Urothelium cell line (cell line): Measurements from ENCODE around the gene CISD1.

Source experiments
- DNase-seq: peaks from one replicate; pipeline ENCODE4 v3.0.0; 2011; ENCODE audit warnings: low spot score, mixed read lengths
- FAIRE-seq: peaks from 2 replicates; lab custom pipeline; 2011; peaks lifted over from hg19 to GRCh38; lab: Jason Lieb, UNC

Gene CISD1

DNA sequence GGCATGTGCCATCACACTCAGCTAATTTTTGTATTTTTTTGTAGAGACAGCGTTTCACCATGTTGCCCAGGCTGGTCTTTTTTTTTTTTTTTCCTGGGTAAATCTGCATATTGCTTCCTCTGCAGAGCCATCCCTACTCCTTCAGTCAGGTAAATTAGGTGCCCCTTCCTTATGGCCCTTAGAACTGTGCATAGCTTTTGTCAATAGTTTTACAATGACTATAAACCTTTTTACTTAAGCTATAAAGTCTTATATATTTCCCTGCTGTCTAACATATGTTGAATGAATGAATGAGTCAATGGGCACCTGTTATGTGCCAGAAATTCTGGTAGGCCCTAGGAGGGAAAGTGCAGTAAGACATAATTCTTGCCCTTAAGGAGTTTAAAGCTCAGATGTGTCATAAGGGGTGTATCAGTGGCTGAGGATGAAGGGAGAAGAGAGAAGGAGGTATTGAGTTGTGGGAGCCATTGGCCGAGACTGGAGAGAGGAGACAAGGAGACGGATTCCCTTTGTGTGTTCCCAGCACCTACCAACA is 35.2 kb downstream of the CISD1 start:
- FAIRE-seq, result no peak

DNA sequence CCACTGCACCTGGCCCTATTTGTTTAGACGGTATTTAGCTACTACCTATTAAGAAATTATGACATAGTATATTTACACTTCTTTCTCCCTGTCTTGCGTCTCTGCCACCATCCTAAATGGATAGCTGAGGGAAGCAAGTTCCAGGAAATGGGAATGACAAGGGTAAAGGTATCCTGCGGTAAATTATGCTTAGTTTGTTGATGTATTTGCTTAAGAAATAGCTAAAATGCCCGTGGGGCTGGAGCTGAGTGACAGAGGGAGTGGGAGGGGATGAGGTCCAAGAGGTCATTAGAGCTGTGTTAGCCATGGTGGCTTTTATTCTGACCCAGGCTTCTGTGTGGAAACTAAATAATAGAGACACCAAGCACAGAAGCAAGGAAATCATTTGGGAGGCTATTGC is 36.9 kb downstream of the CISD1 start:
- FAIRE-seq (no peak), DNase-seq (no peak)

More for the DNA sequence above, 35.2 kb downstream of the CISD1 start:
- no peak for DNase-seq

DNA sequence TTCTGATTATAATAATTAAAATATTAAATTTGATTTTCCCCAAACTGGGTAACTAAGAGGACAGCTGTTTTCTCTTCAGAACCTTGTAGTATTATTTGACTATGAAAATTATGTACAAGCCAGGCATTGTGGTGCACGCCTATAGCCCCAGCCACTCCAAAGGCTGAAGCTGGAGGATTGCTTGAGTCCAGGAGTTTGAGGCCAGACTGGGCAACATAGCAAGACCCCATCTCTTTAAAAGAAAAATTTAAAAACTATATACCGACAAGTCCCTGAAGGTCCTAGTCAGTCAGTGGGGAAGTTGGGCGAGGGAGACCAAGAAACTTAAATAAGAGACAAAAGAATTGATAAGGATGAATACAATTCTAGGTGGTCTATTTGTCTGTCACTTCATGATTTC is 38.7 kb downstream of the CISD1 start:
- DNase-seq (no peak), FAIRE-seq (no peak)

GRCh38 chr10:58311026-58311425 is 42.1 kb downstream of the CISD1 start:
- FAIRE-seq (no peak), DNase-seq (no peak)

DNA sequence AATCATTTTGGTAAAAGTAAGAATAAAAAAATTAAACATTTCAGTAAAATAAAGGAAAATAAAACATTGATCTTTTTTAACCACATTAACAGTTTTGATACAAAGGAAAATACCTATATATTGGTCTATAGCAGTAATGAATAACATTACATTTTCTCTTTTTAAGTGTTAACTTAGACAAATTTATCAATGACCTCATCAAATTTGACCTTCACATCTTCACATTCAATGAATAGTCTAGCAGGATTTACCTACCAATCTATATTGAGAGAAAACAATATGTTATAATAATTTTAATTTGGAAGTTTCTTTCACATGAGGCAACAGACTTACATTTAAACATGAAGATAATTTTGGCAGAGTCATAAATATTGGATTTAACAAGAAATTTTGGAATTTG is 47.9 kb downstream of the CISD1 start:
- FAIRE-seq (no peak), DNase-seq (no peak)

DNA sequence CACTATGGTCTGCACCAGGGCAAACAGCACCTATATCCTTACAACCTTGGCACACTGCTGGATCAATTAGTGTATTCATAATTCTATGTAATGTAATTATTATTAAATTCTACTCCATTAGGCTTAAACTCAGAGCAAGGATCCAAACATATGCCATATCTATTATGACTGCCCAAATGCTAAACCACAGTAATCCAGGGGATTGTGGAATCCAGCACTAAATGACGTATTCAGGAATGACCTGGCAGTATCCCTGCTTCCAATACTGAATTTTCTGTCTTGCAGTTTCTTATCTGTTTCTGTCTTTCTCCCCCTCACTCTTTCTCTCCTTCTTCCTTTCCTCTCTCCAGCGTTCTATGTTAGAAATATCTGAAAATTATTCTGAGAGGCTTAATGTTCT is 49.4 kb downstream of the CISD1 start:
- DNase-seq (no peak), FAIRE-seq (no peak)

DNA sequence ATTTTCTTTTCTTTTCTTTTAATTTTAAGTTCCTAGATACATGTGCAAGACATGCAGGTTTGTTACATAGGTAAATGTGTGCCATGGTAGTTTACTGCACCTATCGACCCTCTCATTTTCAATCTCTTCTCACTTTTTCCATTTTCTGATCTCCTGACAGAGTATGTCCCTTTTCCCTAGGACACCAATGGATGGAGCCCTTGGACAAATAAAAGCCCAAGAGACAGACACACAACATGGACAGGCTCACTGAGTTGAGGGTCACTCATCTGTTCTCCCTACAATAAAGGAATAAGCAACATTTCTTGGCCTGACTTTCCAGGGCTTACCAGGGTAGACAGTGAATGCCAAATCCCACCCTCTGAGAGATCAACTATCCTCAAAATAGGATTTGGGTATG is 50.6 kb downstream of the CISD1 start:
- FAIRE-seq (no peak), DNase-seq (no peak)

- FAIRE-seq (no peak), DNase-seq (no peak)
Observed at GRCh38 chr10:58320351-58321049, 51.5 kb downstream of the CISD1 start.

- DNase-seq (no peak), FAIRE-seq (no peak)
Observed at GRCh38 chr10:58322072-58322834, 53.3 kb downstream of the CISD1 start.

GRCh38 chr10:58322835-58323209 is 53.9 kb downstream of the CISD1 start:
- FAIRE-seq, result no peak
- DNase-seq, result no peak

DNA sequence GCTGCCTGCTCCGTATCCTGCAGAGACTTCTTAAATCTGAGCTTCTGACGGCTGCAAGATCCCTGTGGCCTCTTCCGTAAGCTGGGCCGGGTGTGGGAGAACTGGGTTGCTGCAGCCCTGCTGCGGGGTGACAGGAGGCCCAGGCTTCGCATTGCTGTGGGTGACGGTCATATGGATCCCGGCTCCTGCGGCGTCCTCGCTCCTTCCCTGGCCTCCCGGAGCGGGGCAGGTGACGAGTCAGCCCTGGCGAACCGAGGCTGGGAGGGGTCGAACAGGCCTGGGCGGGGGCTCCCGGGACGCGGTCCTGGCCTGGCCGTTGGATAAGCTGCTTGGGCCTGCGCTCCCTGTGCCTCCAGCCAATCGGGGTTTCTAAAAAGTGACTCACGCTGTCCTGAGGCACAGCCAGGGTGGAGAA is 58.0 kb downstream of the CISD1 start:
- DNase-seq, result no peak
- FAIRE-seq, result no peak

DNA sequence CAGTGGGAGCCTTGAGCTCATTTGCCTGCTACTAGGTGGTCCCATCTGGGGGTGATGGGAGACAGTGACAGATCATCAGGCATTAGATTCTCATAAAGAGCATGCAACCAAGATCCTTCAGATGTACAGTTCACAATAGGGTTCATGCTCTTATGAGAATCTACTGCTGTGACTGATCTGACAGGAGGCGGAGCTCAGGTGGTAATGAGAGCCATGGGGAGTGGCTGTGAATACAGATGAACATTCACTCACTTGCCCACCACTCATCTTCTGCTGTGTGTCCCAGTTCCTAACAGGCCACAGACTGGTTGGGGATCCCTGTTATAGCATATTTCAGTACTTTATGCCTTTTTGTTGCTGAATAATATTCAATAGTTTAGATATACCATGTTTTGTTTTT is 59.3 kb downstream of the CISD1 start:
- DNase-seq, result no peak
- no peak for FAIRE-seq

- no peak for FAIRE-seq
Observed at GRCh38 chr10:58330431-58330830, 61.5 kb downstream of the CISD1 start.

DNA sequence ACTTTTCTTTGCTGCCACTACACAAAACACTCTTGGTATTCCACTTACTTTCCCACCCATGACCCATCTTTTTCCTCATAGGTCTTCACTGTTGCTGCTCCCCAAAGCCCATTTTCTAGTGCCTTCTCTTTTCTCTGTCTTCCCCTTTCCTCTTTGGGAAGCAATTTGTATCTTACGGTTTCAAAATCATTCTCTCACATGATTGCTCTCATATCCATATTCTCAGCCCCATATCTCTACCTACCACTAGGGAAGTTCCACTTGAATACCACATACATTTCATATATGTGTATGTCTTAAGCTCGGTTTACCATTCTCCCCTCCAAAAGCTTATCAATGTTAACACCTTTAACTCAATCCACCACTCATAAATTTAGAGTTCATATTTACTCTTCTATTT is 62.7 kb downstream of the CISD1 start:
- FAIRE-seq (no peak), DNase-seq (no peak)

More at GRCh38 chr10:58330431-58330830, 61.5 kb downstream of the CISD1 start:
- DNase-seq, result no peak

DNA sequence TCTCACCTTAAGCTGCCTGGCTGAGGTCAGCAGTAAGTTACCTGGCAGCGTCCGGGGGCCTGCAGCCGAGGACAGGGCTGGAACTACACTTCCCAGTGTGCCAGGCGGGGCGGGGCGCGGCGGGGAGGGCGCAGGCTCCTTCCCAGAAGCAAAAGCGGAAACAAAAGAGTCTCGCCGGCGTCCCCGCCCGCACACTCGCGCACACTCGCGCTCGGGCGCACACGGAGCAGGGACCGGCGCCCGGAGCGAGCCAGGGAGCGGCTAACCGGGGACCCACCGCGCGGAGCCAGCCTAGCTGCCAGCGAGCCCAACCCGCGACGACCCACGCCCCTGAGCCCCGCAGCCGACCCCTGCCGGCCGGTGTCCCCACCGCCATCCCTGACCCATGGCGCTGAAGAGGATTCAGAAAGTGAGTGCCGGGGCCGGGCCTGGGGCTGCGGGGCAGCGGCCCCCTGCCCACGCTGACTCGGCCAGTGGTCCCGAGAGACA is 65.9 kb downstream of the CISD1 start, which contains the start of gene UBE2D1:
Gene UBE2D1, plus strand, starts transcription at position 190 of the 489 bp plus-strand sequence. Its CDS starts 196 bp downstream, at position 386.
- FAIRE-seq (peak; percentile 77), DNase-seq (peak; percentile 95)

GRCh38 chr10:58335306-58336005 is 66.5 kb downstream of the CISD1 start:
- FAIRE-seq (peak; percentile 88), DNase-seq (peak; percentile 36)

DNA sequence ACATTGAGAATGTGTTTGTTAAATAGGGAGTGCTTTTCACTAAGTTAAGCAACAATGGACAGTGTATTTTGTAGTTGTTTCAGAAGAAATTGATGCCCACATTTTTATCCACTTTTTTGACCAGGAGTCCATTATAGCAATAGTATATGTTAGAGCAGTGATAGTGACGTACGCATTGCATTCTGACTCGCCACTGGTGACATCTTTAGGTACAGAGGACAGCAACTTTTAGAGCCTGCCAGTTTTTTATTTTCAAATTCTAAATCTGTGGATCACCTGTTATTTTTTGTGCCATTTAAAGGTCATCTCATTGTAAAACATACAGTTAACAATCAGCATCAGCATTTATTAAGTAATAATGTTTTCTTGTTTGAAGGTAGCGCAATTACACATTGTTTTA is 67.3 kb downstream of the CISD1 start:
- FAIRE-seq (no peak), DNase-seq (no peak)
